GM19328 (cell line): ENCODE measurements around the gene FAM181A.
A peak's percentile ranks its signal among the peaks of the same experiment; 100 is the strongest.

ENCODE experiments used
- ATAC-seq: cut with Tn5 transposase; IDR thresholded peaks from one replicate; pipeline ENCODE4 v1.9.1; 2021; ENCODE audit warnings: mild to moderate bottlenecking, moderate library complexity; ENCODE audit not compliant: unreplicated experiment

The FAM181A gene

GRCh38 chr14:93947282-93947681, 20.1 kb downstream of the FAM181A start:
- ATAC-seq = no peak

- ATAC-seq = no peak
Observed at GRCh38 chr14:93949511-93950075, 22.4 kb downstream of the FAM181A start.

GRCh38 chr14:93950948-93951634, 23.9 kb downstream of the FAM181A start:
- no peak for ATAC-seq

- no peak for ATAC-seq
Observed at GRCh38 chr14:93951635-93952540, 24.7 kb downstream of the FAM181A start.

- ATAC-seq = no peak
Observed at GRCh38 chr14:93952829-93953228, 25.7 kb downstream of the FAM181A start.

- ATAC-seq = no peak
Observed at GRCh38 chr14:93953263-93953662, 26.1 kb downstream of the FAM181A start.

- ATAC-seq = no peak
Observed at GRCh38 chr14:93953739-93954515, 26.8 kb downstream of the FAM181A start.

GRCh38 chr14:93954516-93954830, 27.3 kb downstream of the FAM181A start:
- ATAC-seq = no peak

GRCh38 chr14:93954900-93955849, 28.0 kb downstream of the FAM181A start:
- peak; percentile 37 for ATAC-seq

- no peak for ATAC-seq
Observed at GRCh38 chr14:93955850-93956481, 28.8 kb downstream of the FAM181A start.

GRCh38 chr14:93956514-93957332, 29.6 kb downstream of the FAM181A start:
- no peak for ATAC-seq

- no peak for ATAC-seq
Observed at GRCh38 chr14:93957333-93957710, 30.2 kb downstream of the FAM181A start.

GRCh38 chr14:93957751-93958566, 30.8 kb downstream of the FAM181A start:
- ATAC-seq = no peak

- ATAC-seq = no peak
Observed at GRCh38 chr14:93958567-93959238, 31.6 kb downstream of the FAM181A start.

GRCh38 chr14:93959239-93960107, 32.3 kb downstream of the FAM181A start:
- peak; percentile 55 for ATAC-seq

GRCh38 chr14:93960108-93960475, 32.9 kb downstream of the FAM181A start:
- no peak for ATAC-seq
